Measurements from ENCODE around the gene ANKMY1. TPM values are rescaled to one million over a fixed set of nuclear protein-coding genes. Genes with fewer than 3 reads are reported as not detected.
"Not testable (repeated sequence)": the region's sequence is repeated elsewhere in the genome, so short reads cannot be mapped to it uniquely, and the experiment has no call there.

Gene ANKMY1
- total RNA-seq, 4 donors from 2014 or later: 13.3 to 40.8 (median 22.0) TPM

- intact Hi-C loops (cut with DNase I; ENCODE audit: low total_unique reads): no loop called here
- no peaks in the 10 kb centered on the region for H3K9me3 ChIP-seq
- no peak overlapping the region for H3K27ac ChIP-seq
- H3K27me3 ChIP-seq: no peaks in the 10 kb centered on the region
- no peak for DNase-seq
- TF ChIP-seq, protein P1, sequence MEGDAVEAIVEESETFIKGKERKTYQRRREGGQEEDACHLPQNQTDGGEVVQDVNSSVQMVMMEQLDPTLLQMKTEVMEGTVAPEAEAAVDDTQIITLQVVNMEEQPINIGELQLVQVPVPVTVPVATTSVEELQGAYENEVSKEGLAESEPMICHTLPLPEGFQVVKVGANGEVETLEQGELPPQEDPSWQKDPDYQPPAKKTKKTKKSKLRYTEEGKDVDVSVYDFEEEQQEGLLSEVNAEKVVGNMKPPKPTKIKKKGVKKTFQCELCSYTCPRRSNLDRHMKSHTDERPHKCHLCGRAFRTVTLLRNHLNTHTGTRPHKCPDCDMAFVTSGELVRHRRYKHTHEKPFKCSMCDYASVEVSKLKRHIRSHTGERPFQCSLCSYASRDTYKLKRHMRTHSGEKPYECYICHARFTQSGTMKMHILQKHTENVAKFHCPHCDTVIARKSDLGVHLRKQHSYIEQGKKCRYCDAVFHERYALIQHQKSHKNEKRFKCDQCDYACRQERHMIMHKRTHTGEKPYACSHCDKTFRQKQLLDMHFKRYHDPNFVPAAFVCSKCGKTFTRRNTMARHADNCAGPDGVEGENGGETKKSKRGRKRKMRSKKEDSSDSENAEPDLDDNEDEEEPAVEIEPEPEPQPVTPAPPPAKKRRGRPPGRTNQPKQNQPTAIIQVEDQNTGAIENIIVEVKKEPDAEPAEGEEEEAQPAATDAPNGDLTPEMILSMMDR (IDR thresholded peaks at IDR 0.05): no peak
- TF ChIP-seq POLR2A (IDR thresholded peaks at IDR 0.05): no peak
- no peak overlapping the region for H3K4me3 ChIP-seq
- peaks cover 0 to 5% of the 10 kb centered on the region in 2 donors for H3K4me1 ChIP-seq
- H3K36me3 ChIP-seq: no peaks in the 10 kb centered on the region
Observed at GRCh38 chr2:240523451-240524281, 34.1 kb downstream of the ANKMY1 start.

DNA sequence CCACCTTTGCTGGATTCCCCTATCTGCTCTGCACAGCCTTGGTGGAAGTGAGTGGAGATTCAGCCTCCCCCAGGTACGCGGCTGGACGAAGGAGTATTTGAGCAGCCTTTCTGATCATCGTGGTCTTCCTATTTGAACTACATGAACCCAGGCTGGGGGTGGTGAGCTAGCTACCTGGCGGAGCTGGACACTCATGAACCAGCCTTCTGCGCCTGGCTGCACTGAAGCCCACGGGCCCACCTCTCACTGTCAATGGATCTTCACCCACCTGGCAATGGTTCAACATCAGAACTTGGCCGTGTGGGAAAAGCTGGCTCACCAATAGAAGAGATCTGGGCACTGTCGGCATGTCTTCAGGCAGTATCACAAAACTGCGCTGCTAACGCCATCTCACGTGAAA, 35.4 kb downstream of the ANKMY1 start:
- H3K27me3 ChIP-seq: no peaks in the 10 kb centered on the region
- H3K27ac ChIP-seq: no peak overlapping the region
- no peaks in the 10 kb centered on the region for H3K36me3 ChIP-seq
- no peaks in the 10 kb centered on the region for H3K9me3 ChIP-seq
- intact Hi-C loops (cut with DNase I; ENCODE audit: low total_unique reads): no loop called here
- peaks cover 0 to 5% of the 10 kb centered on the region in 2 donors for H3K4me1 ChIP-seq
- TF ChIP-seq, protein P1 (IDR thresholded peaks at IDR 0.05): no peak
- no peak for TF ChIP-seq POLR2A (IDR thresholded peaks at IDR 0.05)
- no peak overlapping the region for H3K4me3 ChIP-seq
- DNase-seq: no peak

DNA sequence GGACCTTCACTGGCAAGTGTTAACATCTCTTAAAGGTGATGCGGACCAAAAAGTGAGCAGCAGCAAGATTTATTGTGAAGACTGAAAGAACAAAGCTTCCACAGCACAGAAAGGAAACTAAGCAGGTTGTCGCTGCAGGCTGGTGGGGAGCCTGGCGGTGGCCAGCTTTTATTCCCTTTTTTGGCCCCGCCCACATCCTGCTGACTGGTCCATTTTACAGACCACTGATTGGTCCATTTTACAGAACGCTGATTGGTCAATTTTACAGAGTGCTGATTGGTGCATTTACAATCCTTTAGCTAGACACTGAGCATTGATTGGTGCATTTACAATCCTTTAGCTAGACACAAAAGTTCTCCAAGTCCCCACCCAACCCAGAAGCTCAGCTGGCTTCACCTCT, 35.9 kb downstream of the ANKMY1 start:
- H3K36me3 ChIP-seq; H3K4me3 ChIP-seq; H3K27ac ChIP-seq; H3K9me3 ChIP-seq; DNase-seq; H3K4me1 ChIP-seq; intact Hi-C loops (cut with DNase I; ENCODE audit: low total_unique reads); H3K27me3 ChIP-seq: not testable (repeated sequence)

- Histone ChIP-seq H3K4me1 (peaks cover 0 to 5% of the 10 kb centered on the region in 2 donors), H3K4me3 (no peak overlapping the region), H3K27ac (no peak overlapping the region), H3K36me3 (no peaks in the 10 kb centered on the region), H3K9me3 (no peaks in the 10 kb centered on the region), H3K27me3 (no peaks in the 10 kb centered on the region)
- intact Hi-C loops (cut with DNase I; ENCODE audit: low total_unique reads): no loop called here
- no peak for DNase-seq
- TF ChIP-seq, protein P1 (IDR thresholded peaks at IDR 0.05): no peak
- no peak for TF ChIP-seq POLR2A (IDR thresholded peaks at IDR 0.05)
Observed at GRCh38 chr2:240520974-240521350, 36.8 kb downstream of the ANKMY1 start.

GRCh38 chr2:240520130-240520973, 37.4 kb downstream of the ANKMY1 start:
- TF ChIP-seq, protein P1 (IDR thresholded peaks at IDR 0.05): no peak
- TF ChIP-seq POLR2A (IDR thresholded peaks at IDR 0.05): no peak
- H3K27me3 ChIP-seq: no peaks in the 10 kb centered on the region
- H3K27ac ChIP-seq: no peak overlapping the region
- H3K4me1 ChIP-seq: peaks cover 0 to 5% of the 10 kb centered on the region in 2 donors
- intact Hi-C loops (cut with DNase I; ENCODE audit: low total_unique reads): no loop called here
- H3K9me3 ChIP-seq: no peaks in the 10 kb centered on the region
- DNase-seq: no peak
- H3K4me3 ChIP-seq: no peak overlapping the region
- no peaks in the 10 kb centered on the region for H3K36me3 ChIP-seq
